Measurements from ENCODE around the gene LNP1. TPM values are rescaled to one million over a fixed set of nuclear protein-coding genes. Genes with fewer than 3 reads are reported as not detected.

Gene LNP1
- total and polyA plus RNA-seq, 2 of the 13 experiments (the other 11 are each of a cell fraction or from before 2014, with no cell fraction given), result 3.6 to 7.0 TPM

GRCh38 chr3:100440895-100441294 is 39.6 kb downstream of the LNP1 start:
- ChIA-PET POLR2A (no interaction called here), CTCF (ENCODE audit: low intra/inter-chr PET ratio, low total read pairs) (no interaction called here)
- H3K9ac ChIP-seq (ENCODE audit: insufficient read depth, low read depth, low read length), result no peak overlapping the region
- no peak for DNase-seq (ENCODE audit: low spot score)
- no TSS peak for BruUV-seq (replicated peaks)
- H2AFZ ChIP-seq (ENCODE audit: low read length), result no peak overlapping the region
- no peaks in the 10 kb centered on the region for H3K4me1 ChIP-seq (ENCODE audit: insufficient read depth, low read length)
- 0 out of 2 replicates have a peak, but pooled peaks cover 8% of the 10 kb centered on the region for H3K9me3 ChIP-seq (ENCODE audit: low read length)
- no peak overlapping the region for H3K27ac ChIP-seq (ENCODE audit: extremely low read length, insufficient read depth, low read length)
- in situ Hi-C loops (cut with HindIII; ENCODE audit: extremely low pct_ligation_motif_present, low pct_unique_long_range_greater_than_20kb), result no loop called here
- WGBS (ENCODE audit: low lambda C conversion rate), result 91% methylated on average over 3 of the region's 3 CpGs
- H4K20me1 ChIP-seq (ENCODE audit: insufficient read depth, low read length), result no peaks in the 10 kb centered on the region
- intact Hi-C loops (cut with micrococcal nuclease; ENCODE audit: unreplicated experiment), result no loop called here
- no peak overlapping the region for H3K4me2 ChIP-seq (ENCODE audit: low read depth, low read length)
- peaks cover 0 to 2% of the 10 kb centered on the region in 2 experiments; a peak in 2 of 5 replicates for H3K36me3 ChIP-seq (replicated peaks in 1 of 2; ENCODE audit: control insufficient read depth in 1 of 2, insufficient read depth in 2 of 2, low read length in 2 of 2)
- TF ChIP-seq THAP9 (CRISPR knock-in tag; IDR thresholded peaks at IDR 0.05; ENCODE audit: borderline replicate concordance) (no peak), XRCC5 (optimal IDR thresholded peaks at IDR 0.05; ENCODE audit: low read length) (no peak), FOXA3 (CRISPR knock-in tag; IDR thresholded peaks at IDR 0.05) (no peak), ZBTB43 (CRISPR knock-in tag; conservative IDR thresholded peaks at IDR 0.05) (no peak), MLLT10 (CRISPR knock-in tag; IDR thresholded peaks at IDR 0.05) (no peak), YY1 (IDR thresholded peaks at IDR 0.05; ENCODE audit: insufficient read depth, insufficient replicate concordance, low read depth, low read length) (no peak), IRX3 (CRISPR knock-in tag; IDR thresholded peaks at IDR 0.05; ENCODE audit: borderline replicate concordance, low read depth) (no peak), HOXA7 (CRISPR knock-in tag; IDR thresholded peaks at IDR 0.05) (no peak), ZNF160 (CRISPR knock-in tag; IDR thresholded peaks at IDR 0.05) (no peak), RFX1 (IDR thresholded peaks at IDR 0.05) (no peak), HMGXB3 (CRISPR knock-in tag; IDR thresholded peaks at IDR 0.05; ENCODE audit: borderline replicate concordance) (no peak), ZNF629 (CRISPR knock-in tag; conservative IDR thresholded peaks at IDR 0.05) (no peak), ZNF781 (CRISPR knock-in tag; IDR thresholded peaks at IDR 0.05; ENCODE audit: borderline replicate concordance, not compliant biosample characterization) (no peak), ZBTB7B (CRISPR knock-in tag; IDR thresholded peaks at IDR 0.05) (no peak)
- no peak overlapping the region for H3K4me3 ChIP-seq (replicated peaks in 1 of 3; ENCODE audit: insufficient read depth in 1 of 3, low read depth in 2 of 3, low read length in 3 of 3)
- no peaks in the 10 kb centered on the region for H3K79me2 ChIP-seq (ENCODE audit: insufficient read depth, low read length)
- FAIRE-seq, result no peak
- no peak for ATAC-seq
- H3K27me3 ChIP-seq (ENCODE audit: control insufficient read depth in 1 of 2, insufficient read depth in 2 of 2, low read length in 2 of 2), result no peaks in the 10 kb centered on the region
